Effector memory CD4-positive, alpha-beta T cell (primary cell): ENCODE measurements around the gene GNAQ.
"Not testable (repeated sequence)": the region's sequence is repeated elsewhere in the genome, so short reads cannot be mapped to it uniquely, and the experiment has no call there.

ENCODE experiments used
- DNase-seq, 3 donors: peaks; one replicate each; pipeline ENCODE4 v3.0.0-alpha.2; 2020
- H3K27ac ChIP-seq: 2 replicates; pipeline ENCODE4 v1.7.0; 2013; ENCODE audit warnings: mild to moderate bottlenecking, low read length, moderate library complexity; ENCODE audit not compliant: insufficient read depth, poor library complexity, severe bottlenecking
- H3K27me3 ChIP-seq: replicated peaks from 2 replicates; pipeline ENCODE4 v1.7.0; 2013; ENCODE audit warnings: mild to moderate bottlenecking, low read length; ENCODE audit not compliant: insufficient read depth, control insufficient read depth, poor library complexity, severe bottlenecking
- H3K36me3 ChIP-seq: 2 replicates; pipeline ENCODE4 v1.7.0; 2013; ENCODE audit warnings: mild to moderate bottlenecking, low read length, moderate library complexity; ENCODE audit not compliant: control insufficient read depth, insufficient read depth
- H3K4me1 ChIP-seq: 2 replicates; pipeline ENCODE4 v1.7.0; 2013; ENCODE audit warnings: low read length, mild to moderate bottlenecking; ENCODE audit not compliant: control insufficient read depth, insufficient read depth, poor library complexity, severe bottlenecking
- H3K4me3 ChIP-seq: 2 replicates; pipeline ENCODE4 v1.7.0; 2013; ENCODE audit warnings: low read length, low read depth, mild to moderate bottlenecking; ENCODE audit not compliant: insufficient read depth, poor library complexity, severe bottlenecking
- H3K9me3 ChIP-seq: 2 replicates; pipeline ENCODE4 v1.7.0; 2013; ENCODE audit warnings: mild to moderate bottlenecking, low read length, moderate library complexity; ENCODE audit not compliant: control insufficient read depth

GNAQ gene

GRCh38 chr9:77887662-77888061 lies 143.9 kb downstream of the GNAQ start:
- Histone ChIP-seq H3K36me3 (no peaks in the 10 kb centered on the region), H3K9me3 (no peaks in the 10 kb centered on the region), H3K4me3 (no peak overlapping the region), H3K27me3 (no peaks in the 10 kb centered on the region), H3K4me1 (no peaks in the 10 kb centered on the region), H3K27ac (no peak overlapping the region)
- no peak for DNase-seq

GRCh38 chr9:77885104-77885672 lies 146.4 kb downstream of the GNAQ start:
- H3K4me3 ChIP-seq: no peak overlapping the region
- H3K9me3 ChIP-seq: no peaks in the 10 kb centered on the region
- no peak for DNase-seq

GRCh38 chr9:77883846-77884771 lies 147.5 kb downstream of the GNAQ start:
- no peaks in the 10 kb centered on the region for H3K4me1 ChIP-seq
- H3K27ac ChIP-seq: no peak overlapping the region
- H3K9me3 ChIP-seq: no peaks in the 10 kb centered on the region
- no peaks in the 10 kb centered on the region for H3K36me3 ChIP-seq
- no peak overlapping the region for H3K4me3 ChIP-seq
- DNase-seq: no peak
- H3K27me3 ChIP-seq: no peaks in the 10 kb centered on the region

More at GRCh38 chr9:77885104-77885672, 146.4 kb downstream of the GNAQ start:
- no peaks in the 10 kb centered on the region for H3K27me3 ChIP-seq
- H3K36me3 ChIP-seq: no peaks in the 10 kb centered on the region
- H3K4me1 ChIP-seq: no peaks in the 10 kb centered on the region
- no peak overlapping the region for H3K27ac ChIP-seq

- H3K36me3 ChIP-seq: no peaks in the 10 kb centered on the region
- no peaks in the 10 kb centered on the region for H3K27me3 ChIP-seq
- H3K27ac ChIP-seq: no peak overlapping the region
- H3K9me3 ChIP-seq: no peaks in the 10 kb centered on the region
- H3K4me3 ChIP-seq: no peak overlapping the region
- DNase-seq: no peak
- H3K4me1 ChIP-seq: no peaks in the 10 kb centered on the region
These were observed 148.5 kb downstream of the GNAQ start for GRCh38 chr9:77883133-77883532.

GRCh38 chr9:77882294-77882693 lies 149.3 kb downstream of the GNAQ start:
- Histone ChIP-seq H3K27ac (no peak overlapping the region), H3K36me3 (no peaks in the 10 kb centered on the region), H3K4me3 (no peak overlapping the region), H3K9me3 (no peaks in the 10 kb centered on the region), H3K4me1 (no peaks in the 10 kb centered on the region), H3K27me3 (no peaks in the 10 kb centered on the region)
- no peak for DNase-seq

GRCh38 chr9:77881634-77882033 lies 150.0 kb downstream of the GNAQ start:
- H3K9me3 ChIP-seq, H3K4me1 ChIP-seq, H3K27me3 ChIP-seq, H3K36me3 ChIP-seq, H3K27ac ChIP-seq, H3K4me3 ChIP-seq, DNase-seq: not testable (repeated sequence)

- Histone ChIP-seq H3K9me3 (no peaks in the 10 kb centered on the region), H3K27me3 (no peaks in the 10 kb centered on the region), H3K36me3 (no peaks in the 10 kb centered on the region), H3K4me1 (no peaks in the 10 kb centered on the region), H3K4me3 (no peak overlapping the region), H3K27ac (no peak overlapping the region)
- DNase-seq: no peak
These were observed 150.5 kb downstream of the GNAQ start for GRCh38 chr9:77881111-77881510.

GRCh38 chr9:77879437-77879943 lies 152.1 kb downstream of the GNAQ start:
- no peaks in the 10 kb centered on the region for H3K36me3 ChIP-seq
- H3K4me1 ChIP-seq: no peaks in the 10 kb centered on the region
- no peaks in the 10 kb centered on the region for H3K9me3 ChIP-seq
- H3K27me3 ChIP-seq: no peaks in the 10 kb centered on the region
- no peak overlapping the region for H3K27ac ChIP-seq
- H3K4me3 ChIP-seq: no peak overlapping the region
- no peak for DNase-seq

GRCh38 chr9:77878793-77879192 lies 152.8 kb downstream of the GNAQ start:
- not testable (repeated sequence) for H3K9me3 ChIP-seq, H3K27me3 ChIP-seq, DNase-seq, H3K4me3 ChIP-seq, H3K27ac ChIP-seq, H3K36me3 ChIP-seq, H3K4me1 ChIP-seq

- no peak for DNase-seq
- Histone ChIP-seq H3K36me3 (no peaks in the 10 kb centered on the region), H3K4me1 (no peaks in the 10 kb centered on the region), H3K9me3 (no peaks in the 10 kb centered on the region), H3K4me3 (no peak overlapping the region), H3K27ac (no peak overlapping the region), H3K27me3 (no peaks in the 10 kb centered on the region)
These were observed 153.6 kb downstream of the GNAQ start for GRCh38 chr9:77877976-77878375.
